HG03066 (cell line): ENCODE measurements around the gene POLE.

Experiments used
- ATAC-seq: cut with Tn5 transposase; IDR thresholded peaks from one replicate; pipeline ENCODE4 v1.9.1; 2021; ENCODE audit warnings: low read depth; ENCODE audit not compliant: unreplicated experiment

The POLE gene

GRCh38 chr12:132634411-132634990, 52.6 kb downstream of the POLE start:
- ATAC-seq = no peak

- no peak for ATAC-seq
Measured at GRCh38 chr12:132633901-132634300, 53.2 kb downstream of the POLE start.

DNA sequence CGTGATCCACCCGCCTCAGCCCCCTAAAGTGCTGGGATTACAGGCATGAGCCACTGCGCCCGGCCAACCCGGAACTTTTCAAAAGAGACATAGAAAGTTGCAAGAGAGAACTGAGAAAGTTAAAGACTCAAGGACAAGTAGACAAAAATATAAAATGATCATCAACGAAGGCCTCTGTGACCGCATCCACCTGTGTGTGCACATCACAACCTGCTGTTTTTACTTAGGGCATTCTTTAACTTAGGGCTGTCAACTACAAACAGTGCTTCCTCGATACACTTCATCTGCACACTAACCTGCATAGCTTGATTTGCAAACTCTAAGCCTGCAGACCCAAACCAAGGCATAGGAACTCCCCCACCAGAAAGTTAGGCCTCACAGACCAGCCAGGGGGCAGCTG, 53.7 kb downstream of the POLE start:
- no peak for ATAC-seq

- ATAC-seq = no peak
Measured at GRCh38 chr12:132632521-132633228, 54.5 kb downstream of the POLE start.

GRCh38 chr12:132631666-132632065, 55.5 kb downstream of the POLE start:
- ATAC-seq = no peak

GRCh38 chr12:132630672-132631071, 56.5 kb downstream of the POLE start:
- ATAC-seq = no peak

GRCh38 chr12:132629330-132629729, 57.8 kb downstream of the POLE start:
- ATAC-seq = no peak

GRCh38 chr12:132625731-132626430, 61.3 kb downstream of the POLE start:
- no peak for ATAC-seq

GRCh38 chr12:132624910-132625630, 62.1 kb downstream of the POLE start:
- ATAC-seq = no peak

DNA sequence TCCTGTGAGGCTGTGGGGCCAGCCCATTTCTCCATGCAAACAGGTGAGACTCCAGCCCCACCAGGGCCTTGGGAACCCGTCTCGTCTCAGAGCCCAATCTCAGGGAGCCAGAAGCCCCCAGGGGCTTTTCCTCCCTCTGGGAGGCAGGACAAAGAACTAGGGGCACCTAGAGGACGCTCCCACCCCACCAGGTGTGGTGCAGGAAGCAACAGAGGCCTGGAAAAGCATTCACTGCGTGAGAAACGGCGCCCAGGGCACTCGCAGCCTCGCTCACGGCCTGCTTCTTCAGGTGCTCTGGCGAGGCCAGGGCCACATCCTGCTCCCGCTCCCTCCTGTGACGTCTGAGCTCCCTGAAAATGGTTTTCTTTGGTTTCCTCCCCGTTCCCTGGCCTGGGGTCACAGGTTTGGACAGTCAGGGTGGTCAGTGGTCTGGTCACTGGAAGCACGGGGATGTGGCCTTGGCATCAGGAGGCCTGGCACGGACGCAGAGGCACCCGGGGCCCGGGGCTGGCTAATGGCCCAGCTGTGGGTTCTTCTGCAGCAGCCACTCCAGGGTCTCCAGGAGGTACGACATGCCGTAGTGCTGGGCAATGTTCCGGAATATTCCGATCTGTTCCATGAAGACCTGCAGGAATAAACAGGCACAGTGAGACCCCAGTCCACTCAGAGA, 62.8 kb downstream of the POLE start:
- no peak for ATAC-seq

DNA sequence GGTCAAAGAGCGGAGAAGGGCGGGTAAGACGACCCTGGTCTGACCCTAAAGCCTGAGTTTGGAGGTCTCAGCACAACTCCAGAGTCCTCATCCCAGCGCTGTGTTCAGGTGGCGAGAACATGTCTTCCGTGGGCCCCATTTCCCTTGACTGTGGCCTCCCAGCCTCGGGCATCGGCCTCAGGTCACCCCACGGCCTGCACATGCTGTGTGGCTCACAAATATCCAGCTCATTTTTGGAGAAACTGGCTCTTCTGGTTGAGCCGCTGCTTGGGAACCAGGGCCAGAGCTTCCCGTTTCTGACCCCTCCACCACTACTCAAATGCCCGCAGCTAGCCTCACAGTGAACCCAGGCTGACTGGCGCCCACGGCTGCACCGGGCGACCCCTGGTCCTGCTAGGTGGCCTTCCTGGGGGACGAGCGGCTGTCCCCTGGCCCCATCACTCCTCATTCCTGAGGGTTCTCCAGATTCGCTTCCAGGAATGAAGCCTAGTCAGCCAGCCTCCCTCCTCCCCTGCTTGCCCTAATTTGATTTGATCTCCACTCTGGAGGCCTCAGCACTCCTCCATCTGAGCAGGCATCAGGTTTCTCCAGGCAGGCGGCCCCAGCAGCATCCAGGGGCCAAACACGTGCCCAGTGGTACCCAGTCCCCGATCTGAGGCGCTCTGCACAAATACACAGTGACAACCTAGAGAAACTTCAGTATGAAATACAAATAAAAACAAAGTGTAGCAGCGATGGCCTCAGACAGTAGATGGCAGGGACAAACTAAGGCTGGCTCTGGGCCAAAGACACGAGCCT, 63.9 kb downstream of the POLE start:
- no peak for ATAC-seq

GRCh38 chr12:132622437-132623071, 64.6 kb downstream of the POLE start:
- ATAC-seq = no peak

DNA sequence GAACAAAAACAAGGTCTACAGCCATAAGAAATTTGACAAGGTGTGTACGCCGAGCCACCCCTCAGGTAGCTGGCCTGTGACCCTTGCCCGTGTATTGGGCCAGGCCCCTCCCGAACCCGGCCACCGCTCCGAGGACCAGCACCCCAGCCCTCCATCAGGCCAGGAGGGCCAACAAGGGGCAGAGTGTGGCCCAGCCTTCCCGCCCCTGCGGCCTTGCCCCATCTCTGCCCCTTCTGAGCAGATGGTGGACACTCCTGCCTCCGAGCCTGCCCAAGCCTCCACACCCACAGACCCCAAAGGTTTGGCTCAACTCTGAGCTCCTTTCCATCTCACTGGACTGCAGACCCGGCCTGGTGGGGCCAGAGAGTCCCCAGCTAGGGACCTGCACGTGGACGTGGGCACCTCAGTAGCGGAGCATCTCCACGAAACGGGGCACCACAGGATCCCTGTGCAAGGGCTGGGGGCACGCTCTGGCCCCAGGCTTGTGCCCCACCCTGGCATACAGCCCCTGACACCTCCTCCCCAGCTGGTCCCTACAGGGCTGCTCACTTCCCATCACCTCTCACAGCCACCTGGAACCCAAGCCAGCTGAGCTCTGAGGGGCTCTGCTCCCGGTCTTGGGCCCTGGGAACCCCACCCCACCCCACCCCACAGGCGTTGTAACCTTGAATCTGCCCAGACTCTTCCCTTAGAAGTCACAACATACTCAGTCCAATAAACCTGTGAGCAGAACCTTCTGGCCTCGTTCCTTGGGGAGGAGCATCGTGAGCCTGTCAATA, 65.3 kb downstream of the POLE start:
- no peak for ATAC-seq

GRCh38 chr12:132620899-132621656, 66.1 kb downstream of the POLE start:
- no peak for ATAC-seq

- no peak for ATAC-seq
Measured at GRCh38 chr12:132620113-132620898, 66.8 kb downstream of the POLE start.

DNA sequence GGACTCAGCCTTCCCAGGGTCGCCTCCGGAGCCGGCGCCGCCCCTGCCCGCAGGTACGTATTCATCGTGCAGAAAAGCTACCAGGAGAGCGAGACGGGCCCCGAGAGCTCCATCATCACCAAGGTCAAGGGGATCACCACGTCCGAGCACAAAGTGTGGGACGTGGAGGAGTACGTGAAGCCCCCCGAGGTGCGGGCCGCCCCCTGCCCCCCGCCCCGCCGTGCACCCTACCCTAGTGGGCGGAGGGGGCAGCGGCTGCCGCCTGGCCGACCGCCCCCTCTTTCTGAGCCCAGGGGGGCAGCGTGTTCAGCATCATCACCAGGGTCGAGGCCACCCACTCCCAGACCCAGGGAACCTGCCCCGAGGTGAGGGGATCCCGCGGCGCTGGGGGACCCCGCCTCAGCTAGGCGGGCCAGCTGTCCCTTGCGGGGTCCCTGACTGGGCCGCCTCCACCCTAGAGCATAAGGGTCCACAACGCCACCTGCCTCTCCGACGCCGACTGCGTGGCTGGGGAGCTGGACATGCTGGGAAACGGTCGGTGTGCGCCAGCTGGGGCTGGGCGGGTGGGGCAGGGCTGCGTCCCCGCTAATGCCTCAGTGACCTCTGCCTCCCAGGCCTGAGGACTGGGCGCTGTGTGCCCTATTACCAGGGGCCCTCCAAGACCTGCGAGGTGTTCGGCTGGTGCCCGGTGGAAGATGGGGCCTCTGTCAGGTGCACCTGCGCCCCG, 67.6 kb downstream of the POLE start:
- ATAC-seq = no peak

DNA sequence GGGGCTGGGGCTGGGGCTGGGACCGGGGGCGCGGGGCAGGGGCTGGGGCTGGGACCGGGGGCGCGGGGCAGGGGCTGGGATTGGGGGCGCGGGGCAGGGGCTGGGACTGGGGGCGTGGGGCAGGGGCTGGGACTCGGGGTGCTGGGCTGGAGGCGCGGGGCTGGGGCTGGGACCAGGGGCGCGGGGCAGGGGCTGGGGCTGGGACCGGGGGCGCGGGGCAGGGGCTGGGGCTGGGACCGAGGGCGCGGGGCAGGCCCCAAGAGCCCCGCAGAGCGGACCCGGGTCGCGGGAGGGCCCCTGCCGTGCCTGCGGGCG, 68.1 kb downstream of the POLE start:
- no peak for ATAC-seq
